Gastroesophageal sphincter (tissue), 4 donors: ENCODE data around the gene DCAF16. TPM values are rescaled to one million over a fixed set of nuclear protein-coding genes. Genes with fewer than 3 reads are reported as not detected.

Experiments
- ATAC-seq: fragments of 150-250 bp; one replicate; pipeline ENCODE4 v1.9.1; 2016; ENCODE audit warnings: mild to moderate bottlenecking, moderate library complexity
- H3K27ac ChIP-seq, 4 donors: fragments of 200-600 bp; sonication (generic) in 3 of 4; 1 replicate in 3 of 4; 2 replicates in 1 of 4; pipeline ENCODE4 v1.5.1; 2016 to 2019
- H3K27me3 ChIP-seq: fragments of 200-600 bp; sonication (generic); one replicate; pipeline ENCODE4 v1.5.1; 2019
- H3K36me3 ChIP-seq, 2 donors: fragments of 200-600 bp; sonication (generic); one replicate each; pipeline ENCODE4 v1.5.1; 2019; ENCODE audit warnings: control low read depth in 1 of 2
- H3K4me1 ChIP-seq, 3 donors: fragments of 200-600 bp; sonication (generic); 1 replicate in 2 of 3; 2 replicates in 1 of 3; pipeline ENCODE4 v1.5.1; 2016 to 2019; ENCODE audit warnings: control low read depth in 2 of 3
- H3K4me3 ChIP-seq, 2 donors: fragments of 200-600 bp; sonication (generic); one replicate each; pipeline ENCODE4 v1.5.1; 2019; ENCODE audit warnings: mild to moderate bottlenecking in 1 of 2, moderate library complexity in 1 of 2
- H3K9me3 ChIP-seq, 3 donors: fragments of 200-600 bp; sonication (generic); one replicate each; pipeline ENCODE4 v1.5.1; 2017 to 2019; ENCODE audit warnings: control low read depth in 2 of 3
- EP300 ChIP-seq: sonication (generic); formaldehyde crosslinking; IDR thresholded peaks from one replicate; pipeline ENCODE4 v1.6.1; 2017; ENCODE audit warnings: antibody characterized with exemption, mild to moderate bottlenecking
- POLR2A ChIP-seq, 2 donors: fragments of 450-650 bp; IDR thresholded peaks; one replicate each; pipeline ENCODE4 v1.6.1; 2017; ENCODE audit warnings: antibody characterized with exemption in 2 of 2, mild to moderate bottlenecking in 2 of 2, moderate library complexity in 1 of 2
- POLR2AphosphoS5 ChIP-seq: sonication (generic); formaldehyde crosslinking; IDR thresholded peaks from one replicate; pipeline ENCODE4 v1.6.1; 2017; ENCODE audit warnings: antibody characterized with exemption
- WGBS, 2 donors: methylation state at CpG; one replicate each; pipeline ENCODE4 v1.1.5; 2018; ENCODE audit warnings: low coverage in 1 of 2; 5-methylcytosine and 5-hydroxymethylcytosine counted together
- total RNA-seq, 4 donors: library from RNA; depleted of rRNA; stranded (reverse); fragments of >200 nt; gene quantifications; one replicate each; pipeline ENCODE4 v1.1.0, GENCODE V29; 2016
- TF ChIP-seq, protein P1 (sequence below), 4 experiments: fragments of 200-600 bp in 2 of 4; fragments of 450-650 bp in 2 of 4; sonication (generic) in 1 of 4; IDR thresholded peaks; one replicate each; pipeline ENCODE4 v1.5.1; 2017 to 2019; ENCODE audit warnings: antibody characterized with exemption in 4 of 4, mild to moderate bottlenecking in 2 of 4, moderate library complexity in 2 of 4

Gene DCAF16
- total RNA-seq, 4 donors from 2014 or later: 20.8 to 36.4 (median 23.8) TPM

DNA sequence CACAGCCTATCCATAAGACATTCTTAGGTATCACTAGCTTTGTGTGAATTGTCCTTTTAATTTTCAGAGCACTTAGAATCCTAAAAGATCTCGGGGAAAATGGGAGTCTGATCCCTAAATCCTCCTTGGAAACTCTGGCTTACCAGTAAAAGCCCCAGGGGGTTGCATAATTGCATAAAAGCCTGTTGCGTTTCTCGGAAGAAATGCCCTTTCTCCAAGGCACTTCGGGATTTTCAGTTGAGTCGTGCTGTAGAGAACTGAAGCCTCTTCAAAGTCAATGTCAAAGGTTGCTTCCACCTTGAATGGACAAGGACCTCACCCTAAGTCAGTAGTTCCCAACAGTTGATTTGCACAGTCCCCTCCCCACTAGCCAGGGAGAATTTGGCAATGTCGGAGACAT is 49.9 kb downstream of the DCAF16 start:
- no peaks in the 10 kb centered on the region for H3K9me3 ChIP-seq
- H3K4me3 ChIP-seq: no peak overlapping the region
- no peaks in the 10 kb centered on the region for H3K36me3 ChIP-seq
- 47 to 52% methylated on average over 3 to 6 of the region's 6 CpGs for WGBS, 2 donors
- H3K4me1 ChIP-seq: no peaks in the 10 kb centered on the region
- no peak overlapping the region for H3K27ac ChIP-seq
- no peak for ATAC-seq
- no peaks in the 10 kb centered on the region for H3K27me3 ChIP-seq
- TF ChIP-seq POLR2AphosphoS5 (no peak), POLR2A (IDR thresholded peaks at IDR 0.05) (no peak), EP300 (no peak)
- TF ChIP-seq, protein P1, sequence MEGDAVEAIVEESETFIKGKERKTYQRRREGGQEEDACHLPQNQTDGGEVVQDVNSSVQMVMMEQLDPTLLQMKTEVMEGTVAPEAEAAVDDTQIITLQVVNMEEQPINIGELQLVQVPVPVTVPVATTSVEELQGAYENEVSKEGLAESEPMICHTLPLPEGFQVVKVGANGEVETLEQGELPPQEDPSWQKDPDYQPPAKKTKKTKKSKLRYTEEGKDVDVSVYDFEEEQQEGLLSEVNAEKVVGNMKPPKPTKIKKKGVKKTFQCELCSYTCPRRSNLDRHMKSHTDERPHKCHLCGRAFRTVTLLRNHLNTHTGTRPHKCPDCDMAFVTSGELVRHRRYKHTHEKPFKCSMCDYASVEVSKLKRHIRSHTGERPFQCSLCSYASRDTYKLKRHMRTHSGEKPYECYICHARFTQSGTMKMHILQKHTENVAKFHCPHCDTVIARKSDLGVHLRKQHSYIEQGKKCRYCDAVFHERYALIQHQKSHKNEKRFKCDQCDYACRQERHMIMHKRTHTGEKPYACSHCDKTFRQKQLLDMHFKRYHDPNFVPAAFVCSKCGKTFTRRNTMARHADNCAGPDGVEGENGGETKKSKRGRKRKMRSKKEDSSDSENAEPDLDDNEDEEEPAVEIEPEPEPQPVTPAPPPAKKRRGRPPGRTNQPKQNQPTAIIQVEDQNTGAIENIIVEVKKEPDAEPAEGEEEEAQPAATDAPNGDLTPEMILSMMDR (IDR thresholded peaks at IDR 0.05): no peak

DNA sequence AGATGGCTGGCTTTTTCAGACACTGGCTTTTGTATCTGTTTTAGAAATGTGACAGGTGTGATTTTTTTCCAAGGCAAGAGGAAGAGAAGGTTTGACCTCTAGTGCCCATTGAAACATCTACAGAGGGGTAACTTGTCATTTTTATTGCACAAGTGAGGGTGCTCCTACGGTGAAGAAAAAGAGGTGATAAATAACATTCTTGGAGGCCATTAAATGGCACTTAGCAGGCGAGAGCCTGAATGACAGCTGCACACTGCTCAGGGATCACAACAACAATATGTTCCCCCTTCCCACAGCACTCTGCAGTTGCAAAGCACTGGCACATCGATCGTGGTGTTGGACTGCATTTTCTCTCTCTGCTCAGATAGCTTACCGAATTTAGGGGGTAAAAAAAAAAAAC is 52.1 kb downstream of the DCAF16 start:
- 0 to 24% methylated on average over 1 to 5 of the region's 5 CpGs for WGBS, 2 donors
- no peaks in the 10 kb centered on the region for H3K9me3 ChIP-seq
- no peak overlapping the region for H3K27ac ChIP-seq
- H3K4me3 ChIP-seq: no peak overlapping the region
- no peaks in the 10 kb centered on the region for H3K36me3 ChIP-seq
- TF ChIP-seq, protein P1 (IDR thresholded peaks at IDR 0.05): no peak
- TF ChIP-seq POLR2AphosphoS5: no peak
- TF ChIP-seq EP300: no peak
- TF ChIP-seq POLR2A (IDR thresholded peaks at IDR 0.05): no peak
- no peaks in the 10 kb centered on the region for H3K4me1 ChIP-seq
- no peak for ATAC-seq
- no peaks in the 10 kb centered on the region for H3K27me3 ChIP-seq

DNA sequence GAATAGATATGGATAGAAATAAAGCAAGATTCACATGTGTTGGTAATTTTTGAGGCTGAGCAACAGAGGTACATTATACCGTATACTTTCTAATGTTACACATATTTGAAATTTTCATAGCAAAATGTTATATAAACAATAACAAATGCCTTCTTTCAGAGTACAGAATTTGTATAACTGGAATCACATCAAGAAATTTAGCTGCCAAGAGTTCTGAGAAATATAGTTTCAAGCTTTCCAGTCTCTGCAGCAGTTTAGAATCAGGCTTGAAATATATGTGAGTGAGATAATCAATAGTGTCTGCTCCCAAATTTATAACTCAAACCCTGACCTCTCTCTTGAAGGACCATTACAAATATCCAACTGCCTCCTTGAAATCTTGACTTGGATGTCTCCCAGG is 52.9 kb downstream of the DCAF16 start:
- no peaks in the 10 kb centered on the region for H3K36me3 ChIP-seq
- H3K4me1 ChIP-seq: no peaks in the 10 kb centered on the region
- WGBS, 2 donors: 20 to 40% methylated on average over 1 of the region's 1 CpG
- no peak for ATAC-seq
- no peak overlapping the region for H3K4me3 ChIP-seq
- H3K27ac ChIP-seq: no peak overlapping the region
- no peaks in the 10 kb centered on the region for H3K27me3 ChIP-seq
- TF ChIP-seq EP300 (no peak), POLR2AphosphoS5 (no peak), POLR2A (IDR thresholded peaks at IDR 0.05) (no peak)
- TF ChIP-seq, protein P1 (IDR thresholded peaks at IDR 0.05): no peak
- no peaks in the 10 kb centered on the region for H3K9me3 ChIP-seq

DNA sequence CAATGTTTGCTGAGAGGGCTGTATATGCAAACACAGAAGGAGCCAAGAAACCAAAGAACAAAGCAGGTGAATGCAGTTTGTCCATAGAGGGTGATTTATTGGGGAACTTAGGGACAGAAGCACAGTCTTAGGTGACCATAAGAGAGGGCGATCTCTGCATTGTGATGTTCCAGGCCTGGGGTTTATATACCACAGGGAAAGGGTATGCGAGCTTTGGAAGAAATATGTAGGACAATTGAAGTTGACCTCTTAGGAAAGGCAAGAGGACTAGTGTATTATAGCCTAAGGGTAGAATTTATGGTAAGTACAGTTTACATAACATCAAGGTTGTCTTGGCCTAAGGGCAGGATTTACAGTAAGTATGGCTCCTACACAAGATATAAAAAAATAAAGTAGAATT is 56.9 kb downstream of the DCAF16 start:
- no peaks in the 10 kb centered on the region for H3K36me3 ChIP-seq
- WGBS, 2 donors: 88 to 100% methylated on average over 1 to 2 of the region's 2 CpGs
- no peak overlapping the region for H3K4me3 ChIP-seq
- no peaks in the 10 kb centered on the region for H3K4me1 ChIP-seq
- no peaks in the 10 kb centered on the region for H3K27me3 ChIP-seq
- no peaks in the 10 kb centered on the region for H3K9me3 ChIP-seq
- TF ChIP-seq, protein P1 (IDR thresholded peaks at IDR 0.05): no peak
- TF ChIP-seq POLR2AphosphoS5: no peak
- no peak for TF ChIP-seq POLR2A (IDR thresholded peaks at IDR 0.05)
- TF ChIP-seq EP300: no peak
- no peak overlapping the region for H3K27ac ChIP-seq
- no peak for ATAC-seq

Other genes starting within 250 kb of the DCAF16 start
- gene LAP3, start 233.6 kb downstream of the DCAF16 start, total RNA-seq: 10 to 100 TPM; 40.8 to 94.2 (median 80.1) TPM
- 10 to 100 TPM; 12.9 to 23.3 (median 17.6) TPM for gene MED28, start 196.1 kb downstream of the DCAF16 start, total RNA-seq
- gene FAM184B, start 29.1 kb downstream of the DCAF16 start, total RNA-seq: under 1 TPM in 1 of 4 donors, not detected in 3; under 0.01 TPM
- 1 to 10 TPM in 2 of 4 donors, not detected in 2; 1.4 to 3.0 TPM for gene NCAPG, start 222 bp upstream of the DCAF16 start, total RNA-seq
- 10 to 100 TPM in 3 of 4 donors, 1 to 10 TPM in 1; 8.5 to 14.7 (median 10.3) TPM for gene LCORL, start 211.0 kb upstream of the DCAF16 start, total RNA-seq